HG02938 (cell line): ENCODE results near the gene PILRA.
A peak's percentile ranks its signal among the peaks of the same experiment; 100 is the strongest.
"Not testable (repeated sequence)": the region's sequence is repeated elsewhere in the genome, so short reads cannot be mapped to it uniquely, and the experiment has no call there.

Source experiments
- ATAC-seq: cut with Tn5 transposase; IDR thresholded peaks from one replicate; pipeline ENCODE4 v1.9.1; 2021; ENCODE audit warnings: mild to moderate bottlenecking, moderate library complexity; ENCODE audit not compliant: unreplicated experiment

The PILRA gene

GRCh38 chr7:100357131-100357561 is 16.1 kb upstream of the PILRA start:
- ATAC-seq = no peak

- no peak for ATAC-seq
Measured at GRCh38 chr7:100358027-100358856, 15.0 kb upstream of the PILRA start, which contains the start of gene PILRB. TSS of gene PILRB (plus strand) at chr7:100358117. CDS start at chr7:100358303, 186 bp downstream.

- ATAC-seq = no peak
Measured at GRCh38 chr7:100358857-100359212, 14.5 kb upstream of the PILRA start.

GRCh38 chr7:100360135-100360854 is 13.0 kb upstream of the PILRA start:
- no peak for ATAC-seq

- ATAC-seq = no peak
Measured at GRCh38 chr7:100363098-100363497, 10.2 kb upstream of the PILRA start.

GRCh38 chr7:100363797-100364196 is 9.5 kb upstream of the PILRA start:
- not testable (repeated sequence) for ATAC-seq

GRCh38 chr7:100364480-100364879 is 8.8 kb upstream of the PILRA start:
- no peak for ATAC-seq

GRCh38 chr7:100365998-100366367 is 7.3 kb upstream of the PILRA start:
- not testable (repeated sequence) for ATAC-seq

GRCh38 chr7:100366411-100367250 is 6.7 kb upstream of the PILRA start:
- ATAC-seq = no peak

- ATAC-seq = no peak
Measured at GRCh38 chr7:100367251-100367620, 6.1 kb upstream of the PILRA start.

GRCh38 chr7:100367676-100368613 is 5.3 kb upstream of the PILRA start:
- ATAC-seq = no peak

GRCh38 chr7:100369105-100369504 is 4.2 kb upstream of the PILRA start:
- peak; percentile 57 for ATAC-seq

- ATAC-seq = no peak
Measured at GRCh38 chr7:100370303-100370702, 3.0 kb upstream of the PILRA start.

- no peak for ATAC-seq
Measured at GRCh38 chr7:100370746-100371145, 2.5 kb upstream of the PILRA start.

- ATAC-seq = no peak
Measured at GRCh38 chr7:100371561-100372171, 1.6 kb upstream of the PILRA start.

GRCh38 chr7:100372256-100372655 is 1.0 kb upstream of the PILRA start:
- no peak for ATAC-seq

GRCh38 chr7:100372694-100373093 is 593 bp upstream of the PILRA start:
- no peak for ATAC-seq

GRCh38 chr7:100373870-100374598 is 747 bp downstream of the PILRA start:
- not testable (repeated sequence) for ATAC-seq

- ATAC-seq = no peak
Measured at GRCh38 chr7:100374601-100375000, 1.3 kb downstream of the PILRA start.
